Panc1 (cell line): ENCODE measurements around the gene NAALAD2. TPM values are rescaled to one million over a fixed set of nuclear protein-coding genes. Genes with fewer than 3 reads are reported as not detected.

Experiments used
- ATAC-seq: fragments of 200-7000 bp; cut with Tn5 transposase; 2 replicates; pipeline ENCODE4 v1.9.1; 2020; ENCODE audit warnings: mild to moderate bottlenecking, moderate library complexity
- BruUV-seq: library from RNA; stranded (reverse); fragments of 400-500 nt; replicated peaks from 2 replicates; lab custom pipeline; 2021; lab: Mats Ljungman, UMichigan
- CTCF ChIA-PET: fragments of 300-600 bp; sonication (Branson Sonifier 250); formaldehyde crosslinking; loops from one replicate; lab custom pipeline; 2022; ENCODE audit warnings: antibody characterized with exemption; lab: Charles Lee
- POLR2A ChIA-PET: fragments of 300-600 bp; sonication (Branson Sonifier 250); formaldehyde crosslinking; loops from one replicate; lab custom pipeline; 2022; ENCODE audit warnings: antibody characterized with exemption; lab: Charles Lee
- DNase-seq: peaks from one replicate; pipeline ENCODE4 v3.0.0-alpha.2; 2010; ENCODE audit warnings: low read depth, low spot score
- H3K27ac ChIP-seq: 2 replicates; pipeline ENCODE4 v1.5.1; 2011; ENCODE audit warnings: mild to moderate bottlenecking, low read length, inconsistent platforms
- H3K27me3 ChIP-seq: fragments of 200-500 bp; sonication (Bioruptor generic); 2 replicates; pipeline ENCODE4 v1.6.0; 2014; ENCODE audit warnings: low read length, inconsistent platforms; ENCODE audit not compliant: control insufficient read depth, insufficient read depth
- H3K36me3 ChIP-seq: fragments of 200-500 bp; sonication (Bioruptor generic); 2 replicates; pipeline ENCODE4 v1.5.1; 2014; ENCODE audit warnings: inconsistent platforms, mild to moderate bottlenecking, low read length, moderate library complexity; ENCODE audit not compliant: control insufficient read depth, insufficient read depth
- H3K4me1 ChIP-seq: 2 replicates; pipeline ENCODE4 v1.5.1; 2011; ENCODE audit warnings: inconsistent platforms, mild to moderate bottlenecking, low read length, moderate library complexity; ENCODE audit not compliant: control insufficient read depth, insufficient read depth
- H3K4me3 ChIP-seq, 2 experiments: 2 replicates each; pipeline ENCODE4 v1.5.1; 2011 to 2012; ENCODE audit warnings: low read depth in 2 of 2, low read length in 2 of 2, mild to moderate bottlenecking in 2 of 2, inconsistent platforms in 1 of 2, moderate library complexity in 1 of 2
- H3K9me3 ChIP-seq: fragments of 200-500 bp; sonication (Bioruptor generic); 2 replicates; pipeline ENCODE4 v1.5.1; 2014; ENCODE audit warnings: low read depth, mild to moderate bottlenecking, inconsistent platforms, low read length, moderate library complexity; ENCODE audit not compliant: control insufficient read depth, insufficient read depth
- POLR2AphosphoS5 ChIP-seq: IDR thresholded peaks from 2 replicates; pipeline ENCODE4 v1.6.1; 2012; ENCODE audit warnings: mild to moderate bottlenecking, low read depth, low read length, moderate library complexity
- SIN3A ChIP-seq: IDR thresholded peaks from 2 replicates; pipeline ENCODE4 v1.6.1; 2012; ENCODE audit warnings: low read depth, mild to moderate bottlenecking, low read length, moderate library complexity, borderline replicate concordance; ENCODE audit not compliant: insufficient read depth
- TCF7L2 ChIP-seq: IDR thresholded peaks from 2 replicates; pipeline ENCODE4 v1.6.1; 2011; ENCODE audit warnings: mild to moderate bottlenecking, low read depth, low read length, inconsistent platforms
- in situ Hi-C: cut with HindIII; loops from 2 replicates; pipeline ENCODE4 v1.10.0; 2016; ENCODE audit warnings: low sequenced_read_pairs, low pct_unique_long_range_greater_than_20kb
- intact Hi-C: fragments of 100-400 bp; cut with micrococcal nuclease; formaldehyde crosslinking; loops from one replicate; pipeline ENCODE4 v1.10.0; 2022; ENCODE audit not compliant: unreplicated experiment
- total RNA-seq: library from RNA; stranded (reverse); gene quantifications from one replicate; pipeline ENCODE4 v1.2.1, GENCODE V29; 2021; ENCODE audit not compliant: unreplicated experiment
- TF ChIP-seq, protein P1 (sequence below), 2 experiments: IDR thresholded peaks; 2 replicates each; pipeline ENCODE4 v1.6.1; 2011 to 2012; ENCODE audit warnings: low read depth in 2 of 2, control low read depth in 1 of 2, low read length in 1 of 2, mild to moderate bottlenecking in 1 of 2, moderate library complexity in 1 of 2; ENCODE audit not compliant: insufficient read depth in 1 of 2
- TF ChIP-seq, protein P2 (sequence below): fragments of 450-650 bp; IDR thresholded peaks from 2 replicates; pipeline ENCODE4 v1.5.1; 2017; ENCODE audit warnings: mild to moderate bottlenecking

NAALAD2 gene
- total RNA-seq, 1 experiment from 2014 or later: not detected

DNA sequence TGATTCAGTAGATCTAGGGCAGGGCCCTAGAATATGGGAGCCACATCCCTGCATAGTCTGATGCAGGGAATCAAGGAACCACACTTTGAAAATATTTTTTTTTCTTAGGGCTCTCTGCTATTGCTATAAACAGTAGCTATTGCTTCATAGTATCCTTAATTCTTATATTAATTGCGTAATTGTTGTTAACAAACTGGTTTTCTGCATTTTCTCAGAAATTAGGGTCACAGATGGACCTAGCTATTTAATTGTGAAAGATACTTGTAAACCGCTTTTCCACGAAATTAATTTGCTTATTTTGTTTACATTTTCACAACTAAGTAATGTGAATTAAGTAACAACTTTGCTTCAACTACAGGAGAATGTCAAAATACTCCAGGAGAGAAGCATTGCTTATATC lies 34.1 kb downstream of the NAALAD2 start:
- Histone ChIP-seq H3K4me3 (no peak overlapping the region), H3K27me3 (no peaks in the 10 kb centered on the region), H3K36me3 (no peaks in the 10 kb centered on the region), H3K9me3 (no peaks in the 10 kb centered on the region), H3K4me1 (no peaks in the 10 kb centered on the region), H3K27ac (no peak overlapping the region)
- ATAC-seq (no peak), DNase-seq (no peak)
- CTCF ChIA-PET: no interaction called here
- in situ Hi-C loops (no loop called here), intact Hi-C loops (no loop called here)
- no peak for TF ChIP-seq POLR2AphosphoS5
- no peak for TF ChIP-seq SIN3A
- TF ChIP-seq, protein P1, sequence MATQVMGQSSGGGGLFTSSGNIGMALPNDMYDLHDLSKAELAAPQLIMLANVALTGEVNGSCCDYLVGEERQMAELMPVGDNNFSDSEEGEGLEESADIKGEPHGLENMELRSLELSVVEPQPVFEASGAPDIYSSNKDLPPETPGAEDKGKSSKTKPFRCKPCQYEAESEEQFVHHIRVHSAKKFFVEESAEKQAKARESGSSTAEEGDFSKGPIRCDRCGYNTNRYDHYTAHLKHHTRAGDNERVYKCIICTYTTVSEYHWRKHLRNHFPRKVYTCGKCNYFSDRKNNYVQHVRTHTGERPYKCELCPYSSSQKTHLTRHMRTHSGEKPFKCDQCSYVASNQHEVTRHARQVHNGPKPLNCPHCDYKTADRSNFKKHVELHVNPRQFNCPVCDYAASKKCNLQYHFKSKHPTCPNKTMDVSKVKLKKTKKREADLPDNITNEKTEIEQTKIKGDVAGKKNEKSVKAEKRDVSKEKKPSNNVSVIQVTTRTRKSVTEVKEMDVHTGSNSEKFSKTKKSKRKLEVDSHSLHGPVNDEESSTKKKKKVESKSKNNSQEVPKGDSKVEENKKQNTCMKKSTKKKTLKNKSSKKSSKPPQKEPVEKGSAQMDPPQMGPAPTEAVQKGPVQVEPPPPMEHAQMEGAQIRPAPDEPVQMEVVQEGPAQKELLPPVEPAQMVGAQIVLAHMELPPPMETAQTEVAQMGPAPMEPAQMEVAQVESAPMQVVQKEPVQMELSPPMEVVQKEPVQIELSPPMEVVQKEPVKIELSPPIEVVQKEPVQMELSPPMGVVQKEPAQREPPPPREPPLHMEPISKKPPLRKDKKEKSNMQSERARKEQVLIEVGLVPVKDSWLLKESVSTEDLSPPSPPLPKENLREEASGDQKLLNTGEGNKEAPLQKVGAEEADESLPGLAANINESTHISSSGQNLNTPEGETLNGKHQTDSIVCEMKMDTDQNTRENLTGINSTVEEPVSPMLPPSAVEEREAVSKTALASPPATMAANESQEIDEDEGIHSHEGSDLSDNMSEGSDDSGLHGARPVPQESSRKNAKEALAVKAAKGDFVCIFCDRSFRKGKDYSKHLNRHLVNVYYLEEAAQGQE (IDR thresholded peaks at IDR 0.05; ENCODE audit: insufficient read depth in 1 of 2, low read depth in 2 of 2, low read length in 1 of 2): no peak
- TF ChIP-seq, protein P2, sequence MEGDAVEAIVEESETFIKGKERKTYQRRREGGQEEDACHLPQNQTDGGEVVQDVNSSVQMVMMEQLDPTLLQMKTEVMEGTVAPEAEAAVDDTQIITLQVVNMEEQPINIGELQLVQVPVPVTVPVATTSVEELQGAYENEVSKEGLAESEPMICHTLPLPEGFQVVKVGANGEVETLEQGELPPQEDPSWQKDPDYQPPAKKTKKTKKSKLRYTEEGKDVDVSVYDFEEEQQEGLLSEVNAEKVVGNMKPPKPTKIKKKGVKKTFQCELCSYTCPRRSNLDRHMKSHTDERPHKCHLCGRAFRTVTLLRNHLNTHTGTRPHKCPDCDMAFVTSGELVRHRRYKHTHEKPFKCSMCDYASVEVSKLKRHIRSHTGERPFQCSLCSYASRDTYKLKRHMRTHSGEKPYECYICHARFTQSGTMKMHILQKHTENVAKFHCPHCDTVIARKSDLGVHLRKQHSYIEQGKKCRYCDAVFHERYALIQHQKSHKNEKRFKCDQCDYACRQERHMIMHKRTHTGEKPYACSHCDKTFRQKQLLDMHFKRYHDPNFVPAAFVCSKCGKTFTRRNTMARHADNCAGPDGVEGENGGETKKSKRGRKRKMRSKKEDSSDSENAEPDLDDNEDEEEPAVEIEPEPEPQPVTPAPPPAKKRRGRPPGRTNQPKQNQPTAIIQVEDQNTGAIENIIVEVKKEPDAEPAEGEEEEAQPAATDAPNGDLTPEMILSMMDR: no peak
- no peak for TF ChIP-seq TCF7L2
- no TSS peak for BruUV-seq
- POLR2A ChIA-PET: no interaction called here

DNA sequence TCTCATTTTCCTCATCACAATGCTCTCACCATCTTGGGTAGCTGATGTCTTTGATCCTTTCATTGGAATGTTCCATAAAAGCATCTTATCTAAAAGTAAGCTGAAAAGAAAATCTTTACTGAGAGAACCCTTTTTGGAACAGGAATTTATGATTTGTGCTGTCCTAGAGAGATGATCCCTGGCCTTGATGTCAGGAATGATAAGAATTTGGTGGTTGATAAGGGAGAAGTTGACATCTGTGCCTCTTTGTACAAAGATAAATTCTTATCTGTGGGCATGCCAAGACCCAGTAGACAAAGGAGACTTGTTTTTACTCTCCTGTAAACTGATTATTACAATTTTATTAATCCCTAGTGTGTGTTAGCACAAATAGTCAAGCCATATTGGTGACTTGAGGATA lies 36.9 kb downstream of the NAALAD2 start:
- Histone ChIP-seq H3K27me3 (no peaks in the 10 kb centered on the region), H3K36me3 (no peaks in the 10 kb centered on the region), H3K9me3 (no peaks in the 10 kb centered on the region), H3K4me1 (no peaks in the 10 kb centered on the region), H3K4me3 (no peak overlapping the region), H3K27ac (no peak overlapping the region)
- TF ChIP-seq, protein P1 (IDR thresholded peaks at IDR 0.05; ENCODE audit: insufficient read depth in 1 of 2, low read depth in 2 of 2, low read length in 1 of 2): no peak
- no peak for TF ChIP-seq SIN3A
- TF ChIP-seq POLR2AphosphoS5: no peak
- TF ChIP-seq TCF7L2: no peak
- TF ChIP-seq, protein P2: no peak
- in situ Hi-C loops (no loop called here), intact Hi-C loops (no loop called here)
- BruUV-seq: no TSS peak
- DNase-seq (no peak), ATAC-seq (no peak)
- POLR2A ChIA-PET: no interaction called here
- CTCF ChIA-PET: no interaction called here
